ENCODE data around the gene PSMA4. TPM values are rescaled to one million over a fixed set of nuclear protein-coding genes. Genes with fewer than 3 reads are reported as not detected.
A peak's percentile ranks its signal among the peaks of the same experiment; 100 is the strongest.
"Not testable (repeated sequence)": the region's sequence is repeated elsewhere in the genome, so short reads cannot be mapped to it uniquely, and the experiment has no call there.

PSMA4 gene
- total and polyA plus RNA-seq, 9 donors, result 145 to 191 (median 165) TPM

DNA sequence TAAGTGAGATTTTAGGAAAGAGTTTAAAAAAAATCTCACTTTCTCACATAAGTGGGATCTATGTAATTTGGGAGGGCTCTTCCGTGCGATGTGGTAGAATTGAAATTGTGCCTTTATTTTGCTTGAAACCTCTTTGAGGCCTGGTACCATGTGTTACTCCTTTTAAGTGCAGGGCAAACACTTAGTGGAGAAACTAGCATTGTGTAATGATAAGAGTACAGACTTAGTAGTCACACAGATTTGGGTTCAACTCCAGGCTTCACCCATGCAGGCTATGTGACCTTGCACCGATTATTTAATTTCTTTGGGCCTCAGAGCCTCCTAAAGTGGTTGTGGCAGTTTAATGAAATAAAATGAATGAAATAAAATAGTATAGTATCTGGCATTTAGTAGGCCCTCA lies 2.4 kb downstream of the PSMA4 start:
- no peaks in the 10 kb centered on the region for H3K9me3 ChIP-seq (replicated peaks; ENCODE audit: control insufficient read depth, low read depth, low read length)
- no peak overlapping the region for H3K4me3 ChIP-seq (ENCODE audit: low read length)
- no peak for DNase-seq
- peaks cover 9% of the 10 kb centered on the region for H3K4me1 ChIP-seq (ENCODE audit: control insufficient read depth, insufficient read depth, low read length)
- H3K36me3 ChIP-seq (ENCODE audit: control insufficient read depth, insufficient read depth, low read length), result peaks cover 28% of the 10 kb centered on the region
- no peak overlapping the region for H3K27ac ChIP-seq (ENCODE audit: low read length)
- no peaks in the 10 kb centered on the region for H3K27me3 ChIP-seq (ENCODE audit: control insufficient read depth, insufficient read depth, low read length)
- 100% methylated on average over 1 of the region's 3 CpGs for WGBS (ENCODE audit: insufficient coverage)

DNA sequence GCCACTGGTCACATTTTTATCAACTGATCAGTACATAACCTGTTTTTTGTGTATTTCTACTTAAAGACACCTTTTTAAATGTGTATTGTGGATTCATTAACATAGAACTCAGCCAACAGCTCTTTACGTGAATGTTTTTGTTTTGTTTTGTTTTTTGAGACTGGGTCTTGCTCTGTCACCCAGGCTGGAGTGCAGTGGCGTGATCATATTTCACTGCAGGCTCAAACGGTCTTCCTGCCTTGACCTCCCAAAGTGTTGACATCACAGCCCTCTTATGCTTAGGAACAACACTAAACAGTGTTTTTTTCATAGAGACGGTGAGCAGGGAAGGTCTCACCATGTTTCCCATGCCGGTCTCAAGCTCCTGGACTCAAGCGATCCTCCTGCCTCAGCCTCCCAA lies 9.9 kb downstream of the PSMA4 start:
- DNase-seq, result no peak
- Histone ChIP-seq H3K27me3 (ENCODE audit: control insufficient read depth, insufficient read depth, low read length) (no peaks in the 10 kb centered on the region), H3K9me3 (replicated peaks; ENCODE audit: control insufficient read depth, low read depth, low read length) (no peaks in the 10 kb centered on the region), H3K4me3 (ENCODE audit: low read length) (no peak overlapping the region), H3K27ac (ENCODE audit: low read length) (no peak overlapping the region), H3K36me3 (ENCODE audit: control insufficient read depth, insufficient read depth, low read length) (peaks cover 38% of the 10 kb centered on the region), H3K4me1 (ENCODE audit: control insufficient read depth, insufficient read depth, low read length) (no peaks in the 10 kb centered on the region)
- 56% methylated on average over 4 of the region's 6 CpGs for WGBS (ENCODE audit: insufficient coverage)

DNA sequence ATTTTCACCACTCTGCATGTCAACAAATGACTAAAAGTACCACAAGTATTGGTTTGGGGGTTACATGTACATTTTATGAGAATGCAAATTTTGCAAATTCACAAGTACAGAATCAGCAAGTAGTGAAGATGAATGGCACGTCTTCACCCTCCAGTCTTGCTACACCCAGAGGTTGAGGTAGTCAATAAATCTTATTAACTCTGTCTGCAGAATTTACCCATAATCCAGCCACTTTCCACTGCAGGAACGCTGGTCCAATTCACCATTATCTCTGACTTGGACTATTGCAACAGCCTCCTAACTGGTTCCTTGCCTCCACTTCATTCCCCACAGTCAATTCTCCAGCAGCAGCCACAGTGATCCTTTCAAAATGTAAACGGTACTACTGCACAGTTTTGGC lies 10.6 kb downstream of the PSMA4 start:
- Histone ChIP-seq H3K9me3 (replicated peaks; ENCODE audit: control insufficient read depth, low read depth, low read length) (no peaks in the 10 kb centered on the region), H3K4me3 (ENCODE audit: low read length) (no peak overlapping the region), H3K27ac (ENCODE audit: low read length) (no peak overlapping the region), H3K4me1 (ENCODE audit: control insufficient read depth, insufficient read depth, low read length) (no peaks in the 10 kb centered on the region), H3K36me3 (ENCODE audit: control insufficient read depth, insufficient read depth, low read length) (peaks cover 34% of the 10 kb centered on the region), H3K27me3 (ENCODE audit: control insufficient read depth, insufficient read depth, low read length) (no peaks in the 10 kb centered on the region)
- 60% methylated on average over 2 of the region's 3 CpGs for WGBS (ENCODE audit: insufficient coverage)
- DNase-seq, result no peak

DNA sequence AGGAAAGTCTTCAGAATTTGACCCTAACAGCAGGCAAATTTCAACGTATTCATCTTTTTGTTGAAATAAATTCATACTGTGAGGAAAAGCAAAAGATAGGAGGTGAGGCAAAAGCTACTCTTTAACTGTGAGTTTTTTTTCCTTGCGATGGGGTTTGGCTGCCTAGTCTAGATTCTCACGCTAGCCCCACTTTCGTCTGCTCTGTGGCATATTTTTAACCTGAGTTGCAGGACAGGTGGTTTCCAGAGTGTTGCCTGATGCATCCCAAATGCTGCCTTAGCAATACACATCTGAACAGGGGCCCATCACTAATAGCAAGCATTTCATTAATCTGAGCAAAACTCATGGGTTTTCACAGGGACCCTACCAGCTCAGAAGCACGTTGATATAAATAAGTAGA lies 11.7 kb downstream of the PSMA4 start:
- Histone ChIP-seq H3K27me3 (ENCODE audit: control insufficient read depth, insufficient read depth, low read length) (no peaks in the 10 kb centered on the region), H3K36me3 (ENCODE audit: control insufficient read depth, insufficient read depth, low read length) (peaks cover 28% of the 10 kb centered on the region), H3K27ac (ENCODE audit: low read length) (no peak overlapping the region), H3K9me3 (replicated peaks; ENCODE audit: control insufficient read depth, low read depth, low read length) (no peaks in the 10 kb centered on the region), H3K4me1 (ENCODE audit: control insufficient read depth, insufficient read depth, low read length) (no peaks in the 10 kb centered on the region), H3K4me3 (ENCODE audit: low read length) (no peak overlapping the region)
- no peak for DNase-seq
- WGBS (ENCODE audit: insufficient coverage), result 68% methylated on average over 3 of the region's 5 CpGs

DNA sequence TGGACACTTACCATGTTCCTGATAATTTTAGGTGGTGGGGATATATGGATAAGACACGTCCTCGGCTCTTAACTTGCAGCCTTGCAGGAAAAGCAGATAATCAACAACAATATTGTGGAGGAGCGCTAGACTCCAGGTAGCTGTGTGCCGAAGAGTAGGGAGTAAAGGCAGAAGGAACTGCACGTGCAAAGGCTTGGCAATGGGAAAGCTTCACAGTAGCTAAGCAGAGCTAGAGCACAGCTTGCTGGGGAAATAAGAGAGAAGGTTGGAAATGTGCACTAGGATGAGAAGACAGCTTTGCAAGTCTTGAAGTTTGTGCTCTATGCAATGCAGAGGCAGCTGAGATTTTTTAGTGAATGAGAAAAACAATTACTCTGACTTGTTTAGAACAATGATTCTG lies 12.4 kb downstream of the PSMA4 start:
- Histone ChIP-seq H3K36me3 (ENCODE audit: control insufficient read depth, insufficient read depth, low read length) (peaks cover 25% of the 10 kb centered on the region), H3K27ac (ENCODE audit: low read length) (no peak overlapping the region), H3K4me1 (ENCODE audit: control insufficient read depth, insufficient read depth, low read length) (no peaks in the 10 kb centered on the region), H3K9me3 (replicated peaks; ENCODE audit: control insufficient read depth, low read depth, low read length) (no peaks in the 10 kb centered on the region), H3K4me3 (ENCODE audit: low read length) (no peak overlapping the region), H3K27me3 (ENCODE audit: control insufficient read depth, insufficient read depth, low read length) (no peaks in the 10 kb centered on the region)
- no peak for DNase-seq
- WGBS (ENCODE audit: insufficient coverage), result 55% methylated on average over 5 of the region's 5 CpGs

DNA sequence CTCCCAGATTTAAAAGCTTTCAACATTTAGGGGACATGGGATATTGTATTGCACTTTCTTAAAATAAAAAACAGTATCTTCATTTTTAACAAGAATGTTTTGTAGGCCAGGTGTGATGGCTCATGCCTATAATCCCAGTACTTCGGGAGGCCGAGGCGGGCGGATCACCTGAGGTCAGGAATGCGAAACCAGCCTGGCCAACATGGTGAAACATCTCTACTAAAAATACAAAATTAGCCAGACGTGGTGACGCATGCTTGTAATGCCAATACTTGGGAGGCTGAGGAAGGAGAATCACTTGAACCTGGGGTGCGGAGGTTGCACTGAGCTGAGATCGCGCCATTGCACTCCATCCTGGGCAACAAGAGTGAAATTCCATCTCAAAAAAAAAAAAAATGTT lies 20.0 kb downstream of the PSMA4 start:
- H3K36me3 ChIP-seq (ENCODE audit: control insufficient read depth, insufficient read depth, low read length); DNase-seq; H3K4me3 ChIP-seq (ENCODE audit: low read length); H3K27ac ChIP-seq (ENCODE audit: low read length); H3K4me1 ChIP-seq (ENCODE audit: control insufficient read depth, insufficient read depth, low read length); H3K27me3 ChIP-seq (ENCODE audit: control insufficient read depth, insufficient read depth, low read length); H3K9me3 ChIP-seq (replicated peaks; ENCODE audit: control insufficient read depth, low read depth, low read length): not testable (repeated sequence)
- 94% methylated on average over 8 of the region's 10 CpGs for WGBS (ENCODE audit: insufficient coverage)

DNA sequence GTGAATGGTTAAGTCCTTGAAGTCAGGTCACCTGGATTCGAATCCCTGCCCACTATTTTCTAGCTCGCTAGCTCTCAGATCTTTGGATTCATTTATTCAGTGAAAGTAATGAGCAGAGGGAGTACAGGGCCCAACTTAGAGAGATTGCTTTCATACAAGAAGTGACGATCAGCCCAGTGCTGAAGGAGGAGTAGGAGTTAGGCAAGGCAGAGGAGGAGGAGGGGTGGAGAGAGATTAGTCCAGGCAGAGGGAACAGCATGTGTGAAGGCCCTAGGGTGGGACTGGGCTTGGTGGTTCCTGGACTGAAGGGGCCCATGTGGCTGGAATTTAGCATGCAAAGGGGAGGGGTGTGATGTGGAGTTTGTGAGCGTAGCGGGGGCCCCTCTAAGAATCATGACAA lies 21.2 kb downstream of the PSMA4 start:
- Histone ChIP-seq H3K9me3 (replicated peaks; ENCODE audit: control insufficient read depth, low read depth, low read length) (no peaks in the 10 kb centered on the region), H3K4me1 (ENCODE audit: control insufficient read depth, insufficient read depth, low read length) (peaks cover 5% of the 10 kb centered on the region), H3K36me3 (ENCODE audit: control insufficient read depth, insufficient read depth, low read length) (no peaks in the 10 kb centered on the region), H3K27me3 (ENCODE audit: control insufficient read depth, insufficient read depth, low read length) (peaks cover 14% of the 10 kb centered on the region), H3K4me3 (ENCODE audit: low read length) (no peak overlapping the region), H3K27ac (ENCODE audit: low read length) (no peak overlapping the region)
- DNase-seq, result no peak
- 75% methylated on average over 4 of the region's 5 CpGs for WGBS (ENCODE audit: insufficient coverage)

DNA sequence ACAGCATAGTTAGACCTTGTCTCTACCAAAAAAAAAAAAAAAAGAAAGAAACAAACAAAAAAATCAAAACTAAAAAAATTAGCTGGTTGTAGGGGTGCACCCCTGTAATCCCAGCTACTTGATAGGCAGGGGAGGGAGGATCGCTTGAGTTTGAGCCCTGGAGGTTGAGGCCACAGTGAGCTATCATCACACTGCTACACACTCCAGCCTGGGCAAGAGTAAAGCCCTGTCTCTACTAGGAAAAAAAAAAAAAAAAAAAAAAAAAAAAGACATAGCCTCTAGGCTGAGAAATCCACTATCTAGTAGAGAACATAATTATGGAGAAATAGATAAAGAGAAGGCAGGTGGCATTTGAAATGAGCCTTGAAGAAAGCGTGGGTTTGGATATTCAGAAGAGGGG lies 22.8 kb downstream of the PSMA4 start:
- H3K4me3 ChIP-seq (ENCODE audit: low read length), result no peak overlapping the region
- 100% methylated on average over 1 of the region's 2 CpGs for WGBS (ENCODE audit: insufficient coverage)
- H3K36me3 ChIP-seq (ENCODE audit: control insufficient read depth, insufficient read depth, low read length), result no peaks in the 10 kb centered on the region
- no peak overlapping the region for H3K27ac ChIP-seq (ENCODE audit: low read length)
- DNase-seq, result no peak
- no peaks in the 10 kb centered on the region for H3K9me3 ChIP-seq (replicated peaks; ENCODE audit: control insufficient read depth, low read depth, low read length)
- H3K4me1 ChIP-seq (ENCODE audit: control insufficient read depth, insufficient read depth, low read length), result peaks cover 5% of the 10 kb centered on the region
- H3K27me3 ChIP-seq (ENCODE audit: control insufficient read depth, insufficient read depth, low read length), result peaks cover 16% of the 10 kb centered on the region

DNA sequence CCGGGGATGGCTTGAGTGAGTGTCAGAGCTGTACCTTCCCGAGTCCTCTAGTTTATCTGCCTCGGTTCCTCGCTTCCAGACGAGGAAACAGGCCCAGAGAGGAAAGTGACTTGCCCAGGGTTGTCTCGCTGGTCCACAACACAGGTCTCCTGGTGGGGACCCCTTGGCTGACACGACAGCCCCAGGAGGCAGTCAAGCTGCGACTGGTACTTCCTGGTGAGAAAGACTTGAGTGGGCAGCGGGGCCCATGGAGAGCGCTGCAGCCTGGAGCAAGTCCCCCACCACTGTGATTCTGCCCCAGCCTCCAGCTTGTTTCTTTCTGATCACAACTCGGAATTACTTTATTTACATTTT lies 24.5 kb downstream of the PSMA4 start:
- Histone ChIP-seq H3K9me3 (replicated peaks; ENCODE audit: control insufficient read depth, low read depth, low read length) (no peaks in the 10 kb centered on the region), H3K4me1 (ENCODE audit: control insufficient read depth, insufficient read depth, low read length) (peaks cover 5% of the 10 kb centered on the region), H3K27me3 (ENCODE audit: control insufficient read depth, insufficient read depth, low read length) (peaks cover 16% of the 10 kb centered on the region), H3K4me3 (ENCODE audit: low read length) (no peak overlapping the region), H3K36me3 (ENCODE audit: control insufficient read depth, insufficient read depth, low read length) (no peaks in the 10 kb centered on the region), H3K27ac (ENCODE audit: low read length) (no peak overlapping the region)
- 66% methylated on average over 8 of the region's 11 CpGs for WGBS (ENCODE audit: insufficient coverage)
- no peak for DNase-seq

DNA sequence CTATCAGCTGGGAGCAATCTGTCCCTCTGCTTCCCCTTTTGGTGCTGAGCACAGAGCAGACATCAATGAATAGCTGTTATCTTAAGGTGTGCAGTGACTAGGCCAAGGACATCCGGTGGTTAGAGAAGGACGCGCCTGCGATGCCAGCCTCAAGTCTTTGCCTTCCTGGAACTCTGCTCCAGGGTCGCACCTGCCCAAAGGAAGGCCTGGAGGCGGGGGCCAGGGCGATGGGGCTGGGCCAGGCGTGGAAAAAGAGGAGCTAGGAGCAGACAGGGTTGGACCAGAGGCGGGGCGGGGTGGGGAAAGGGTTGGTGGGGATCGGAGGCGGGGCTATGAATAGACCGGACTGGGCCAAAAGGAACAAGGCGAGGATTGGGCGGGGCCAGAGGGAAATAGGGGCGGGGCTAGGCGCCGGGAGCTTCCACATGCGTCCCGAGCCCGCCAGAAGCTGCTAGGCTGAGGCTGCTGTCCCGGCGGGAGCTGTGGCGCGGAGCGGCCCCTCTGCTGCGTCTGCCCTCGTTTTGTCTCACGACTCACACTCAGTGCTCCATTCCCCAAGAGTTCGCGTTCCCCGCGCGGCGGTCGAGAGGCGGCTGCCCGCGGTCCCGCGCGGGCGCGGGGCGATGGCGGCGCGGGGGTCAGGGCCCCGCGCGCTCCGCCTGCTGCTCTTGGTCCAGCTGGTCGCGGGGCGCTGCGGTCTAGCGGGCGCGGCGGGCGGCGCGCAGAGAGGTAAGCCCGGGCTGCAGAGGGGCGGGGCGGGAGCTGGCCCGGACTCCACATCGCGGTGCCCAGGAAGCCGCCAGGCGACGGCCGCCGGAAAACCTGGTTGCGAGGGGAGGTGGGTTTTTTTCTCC lies 25.1 kb downstream of the PSMA4 start, which contains the start of gene CHRNA5:
CHRNA5 (plus strand) TSS at position 424 of the 854 bp plus-strand sequence; CDS start at position 624, 200 bp downstream.
- WGBS (ENCODE audit: insufficient coverage), result under 1% methylated on average over 68 of the region's 75 CpGs
- no peak within 1 kb of the TSS for H3K27ac ChIP-seq (ENCODE audit: low read length)
- H3K4me3 ChIP-seq (ENCODE audit: low read length), result peak within 1 kb of the TSS; percentile 45
- DNase-seq, result peak; percentile 89
- peaks cover 5% of the 10 kb centered on the region for H3K4me1 ChIP-seq (ENCODE audit: control insufficient read depth, insufficient read depth, low read length)
- H3K9me3 ChIP-seq (replicated peaks; ENCODE audit: control insufficient read depth, low read depth, low read length), result no peaks in the 10 kb centered on the region
- no peaks in the 10 kb centered on the region for H3K36me3 ChIP-seq (ENCODE audit: control insufficient read depth, insufficient read depth, low read length)
- peaks cover 16% of the 10 kb centered on the region for H3K27me3 ChIP-seq (ENCODE audit: control insufficient read depth, insufficient read depth, low read length)

Data from muscle of leg (tissue), 11 donors.